Fibroblast of villous mesenchyme (primary cell): ENCODE results near the gene TBC1D23. TPM values are rescaled to one million over a fixed set of nuclear protein-coding genes. Genes with fewer than 3 reads are reported as not detected.
A peak's percentile ranks its signal among the peaks of the same experiment; 100 is the strongest.
"Not testable (repeated sequence)": the region's sequence is repeated elsewhere in the genome, so short reads cannot be mapped to it uniquely, and the experiment has no call there.

ENCODE experiments used
- DNase-seq: peaks from one replicate; pipeline ENCODE4 v3.0.0-alpha.2; 2010; ENCODE audit warnings: low read depth
- H3K4me3 ChIP-seq: 2 replicates; pipeline ENCODE4 v1.5.1; 2011; ENCODE audit warnings: low read depth, mild to moderate bottlenecking, low read length
- total RNA-seq: library from RNA; depleted of rRNA; stranded (reverse); fragments of >200 nt; gene quantifications from 2 replicates; pipeline ENCODE4 v1.2.3, GENCODE V29; 2012
- TF ChIP-seq, protein P1 (sequence below): IDR thresholded peaks from 2 replicates; pipeline ENCODE4 v1.5.1; 2012; ENCODE audit warnings: low read depth, mild to moderate bottlenecking, low read length; ENCODE audit not compliant: insufficient read depth

The TBC1D23 gene
- total RNA-seq, 1 donor: 90.2 TPM

- H3K4me3 ChIP-seq: no peak overlapping the region
- TF ChIP-seq, protein P1, sequence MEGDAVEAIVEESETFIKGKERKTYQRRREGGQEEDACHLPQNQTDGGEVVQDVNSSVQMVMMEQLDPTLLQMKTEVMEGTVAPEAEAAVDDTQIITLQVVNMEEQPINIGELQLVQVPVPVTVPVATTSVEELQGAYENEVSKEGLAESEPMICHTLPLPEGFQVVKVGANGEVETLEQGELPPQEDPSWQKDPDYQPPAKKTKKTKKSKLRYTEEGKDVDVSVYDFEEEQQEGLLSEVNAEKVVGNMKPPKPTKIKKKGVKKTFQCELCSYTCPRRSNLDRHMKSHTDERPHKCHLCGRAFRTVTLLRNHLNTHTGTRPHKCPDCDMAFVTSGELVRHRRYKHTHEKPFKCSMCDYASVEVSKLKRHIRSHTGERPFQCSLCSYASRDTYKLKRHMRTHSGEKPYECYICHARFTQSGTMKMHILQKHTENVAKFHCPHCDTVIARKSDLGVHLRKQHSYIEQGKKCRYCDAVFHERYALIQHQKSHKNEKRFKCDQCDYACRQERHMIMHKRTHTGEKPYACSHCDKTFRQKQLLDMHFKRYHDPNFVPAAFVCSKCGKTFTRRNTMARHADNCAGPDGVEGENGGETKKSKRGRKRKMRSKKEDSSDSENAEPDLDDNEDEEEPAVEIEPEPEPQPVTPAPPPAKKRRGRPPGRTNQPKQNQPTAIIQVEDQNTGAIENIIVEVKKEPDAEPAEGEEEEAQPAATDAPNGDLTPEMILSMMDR: no peak
- peak; percentile 30 for DNase-seq
These were observed 50.2 kb downstream of the TBC1D23 start for GRCh38 chr3:100311011-100311410.

GRCh38 chr3:100316641-100317069 lies 55.9 kb downstream of the TBC1D23 start:
- H3K4me3 ChIP-seq: no peak overlapping the region
- TF ChIP-seq, protein P1: peak; percentile 71
- DNase-seq: peak; percentile 83

- TF ChIP-seq, protein P1: no peak
These were observed 57.1 kb downstream of the TBC1D23 start for GRCh38 chr3:100317912-100318311.

DNA sequence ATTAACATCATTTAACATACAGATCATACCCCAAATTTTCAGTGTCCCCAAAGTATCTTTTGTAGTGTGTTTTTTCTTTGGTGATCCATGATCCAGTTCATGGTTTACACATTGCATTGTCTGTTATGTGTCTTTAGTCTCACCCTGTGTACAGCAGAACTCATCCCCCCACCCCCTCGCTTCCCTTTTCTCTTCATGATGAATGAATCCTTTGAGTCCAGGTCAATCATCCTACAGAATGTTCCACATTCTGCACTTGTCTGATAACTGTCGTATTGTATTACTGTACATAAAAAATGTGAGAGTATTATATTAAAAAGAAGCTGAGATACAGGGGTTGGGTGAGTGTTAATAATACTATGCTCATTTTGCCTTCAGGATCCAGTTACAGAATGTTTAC lies 59.2 kb downstream of the TBC1D23 start:
- TF ChIP-seq, protein P1: no peak
- no peak overlapping the region for H3K4me3 ChIP-seq
- DNase-seq: no peak

More at GRCh38 chr3:100317912-100318311, 57.1 kb downstream of the TBC1D23 start:
- DNase-seq: no peak
- no peak overlapping the region for H3K4me3 ChIP-seq

DNA sequence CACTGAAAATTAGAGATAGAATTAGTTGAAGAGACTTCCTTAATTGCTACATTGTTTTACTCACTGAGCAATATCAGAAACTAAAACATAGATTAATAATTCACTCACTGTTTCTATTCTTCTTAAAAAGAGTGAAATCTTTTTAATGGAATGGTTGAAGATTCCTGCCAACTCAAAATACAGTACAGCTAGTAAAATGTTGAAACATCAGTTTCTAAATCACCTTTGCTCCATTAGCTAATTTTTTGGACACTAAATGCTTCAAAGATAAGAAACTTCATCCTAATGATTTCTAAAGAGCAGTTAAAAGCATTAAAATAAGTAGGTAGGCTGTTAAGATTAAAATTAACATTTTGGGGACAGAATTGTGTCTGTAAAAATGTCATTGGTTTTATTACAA lies 63.3 kb downstream of the TBC1D23 start:
- no peak overlapping the region for H3K4me3 ChIP-seq
- no peak for DNase-seq
- TF ChIP-seq, protein P1: no peak

DNA sequence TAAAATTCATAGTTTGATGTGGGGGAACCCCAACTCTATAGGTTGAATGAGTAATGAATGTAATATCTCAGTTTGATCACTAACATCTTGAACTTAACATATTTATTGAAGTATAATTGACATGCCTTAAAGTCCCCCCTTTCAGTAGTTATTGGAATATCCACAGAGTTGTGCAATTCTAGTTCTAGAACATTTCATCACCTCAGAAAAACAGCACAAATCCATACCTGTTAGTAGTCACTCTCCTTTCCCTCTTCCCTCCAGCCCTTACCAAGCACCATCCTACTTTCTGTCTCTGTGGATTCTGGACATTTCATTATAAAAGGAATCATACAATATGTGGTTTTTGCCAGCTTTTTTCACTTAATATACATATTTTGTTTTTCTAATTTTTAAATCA lies 65.0 kb downstream of the TBC1D23 start:
- TF ChIP-seq, protein P1: no peak
- DNase-seq: no peak
- H3K4me3 ChIP-seq: no peak overlapping the region

DNA sequence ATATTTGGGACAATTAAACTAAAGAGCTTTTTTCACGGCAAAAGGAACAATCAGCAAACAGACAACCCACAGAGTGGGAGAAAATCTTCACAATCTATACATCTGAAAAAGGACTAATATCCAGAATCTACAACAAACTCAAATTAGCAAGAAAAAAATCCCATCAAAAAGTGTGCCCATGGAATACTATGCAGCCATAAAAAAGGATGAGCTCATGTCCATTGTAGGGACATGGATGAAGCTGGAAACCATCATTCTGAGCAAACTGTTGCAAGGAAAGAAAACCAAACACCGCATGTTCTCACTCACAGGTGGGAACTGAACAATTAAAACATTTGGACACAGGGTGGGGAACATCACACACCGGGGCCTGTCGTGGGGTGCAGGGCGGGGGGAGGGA lies 66.6 kb downstream of the TBC1D23 start:
- not testable (repeated sequence) for DNase-seq, H3K4me3 ChIP-seq
